ENCODE data around the gene SEMA6A.
"Not testable (repeated sequence)": the region's sequence is repeated elsewhere in the genome, so short reads cannot be mapped to it uniquely, and the experiment has no call there.

The SEMA6A gene

GRCh38 chr5:116524051-116524904 lies 50.3 kb downstream of the SEMA6A start:
- DNase-seq (ENCODE audit: low read depth in 2 of 2, low spot score in 1 of 2): no peak

GRCh38 chr5:116523182-116523581 lies 51.4 kb downstream of the SEMA6A start:
- DNase-seq (ENCODE audit: low read depth in 2 of 2, low spot score in 1 of 2): not testable (repeated sequence)

GRCh38 chr5:116522356-116523136 lies 52.1 kb downstream of the SEMA6A start:
- no peak for DNase-seq (ENCODE audit: low read depth in 2 of 2, low spot score in 1 of 2)

GRCh38 chr5:116521173-116521872 lies 53.3 kb downstream of the SEMA6A start:
- DNase-seq (ENCODE audit: low read depth in 2 of 2, low spot score in 1 of 2): no peak

GRCh38 chr5:116520771-116521170 lies 53.9 kb downstream of the SEMA6A start:
- no peak for DNase-seq (ENCODE audit: low read depth in 2 of 2, low spot score in 1 of 2)

GRCh38 chr5:116518423-116518822 lies 56.2 kb downstream of the SEMA6A start:
- DNase-seq (ENCODE audit: low read depth in 2 of 2, low spot score in 1 of 2): no peak

- DNase-seq (ENCODE audit: low read depth in 2 of 2, low spot score in 1 of 2): no peak
Observed at GRCh38 chr5:116517488-116517887, 57.1 kb downstream of the SEMA6A start.

GRCh38 chr5:116516021-116516420 lies 58.6 kb downstream of the SEMA6A start:
- no peak for DNase-seq (ENCODE audit: low read depth in 2 of 2, low spot score in 1 of 2)

- no peak for DNase-seq (ENCODE audit: low read depth in 2 of 2, low spot score in 1 of 2)
Observed at GRCh38 chr5:116514421-116514970, 60.1 kb downstream of the SEMA6A start.

GRCh38 chr5:116510517-116510916 lies 64.1 kb downstream of the SEMA6A start:
- no peak for DNase-seq (ENCODE audit: low read depth in 2 of 2, low spot score in 1 of 2)

GRCh38 chr5:116509483-116510244 lies 65.0 kb downstream of the SEMA6A start:
- DNase-seq (ENCODE audit: low read depth in 2 of 2, low spot score in 1 of 2): no peak

- DNase-seq (ENCODE audit: low read depth in 2 of 2, low spot score in 1 of 2): no peak
Observed at GRCh38 chr5:116508835-116509234, 65.8 kb downstream of the SEMA6A start.

GRCh38 chr5:116507941-116508655 lies 66.5 kb downstream of the SEMA6A start:
- DNase-seq (ENCODE audit: low read depth in 2 of 2, low spot score in 1 of 2): no peak

- no peak for DNase-seq (ENCODE audit: low read depth in 2 of 2, low spot score in 1 of 2)
Observed at GRCh38 chr5:116507051-116507537, 67.5 kb downstream of the SEMA6A start.

GRCh38 chr5:116506488-116506887 lies 68.1 kb downstream of the SEMA6A start:
- DNase-seq (ENCODE audit: low read depth in 2 of 2, low spot score in 1 of 2): no peak

- no peak for DNase-seq (ENCODE audit: low read depth in 2 of 2, low spot score in 1 of 2)
Observed at GRCh38 chr5:116504593-116505166, 69.9 kb downstream of the SEMA6A start.

- no peak for DNase-seq (ENCODE audit: low read depth in 2 of 2, low spot score in 1 of 2)
Observed at GRCh38 chr5:116502616-116503015, 72.0 kb downstream of the SEMA6A start.

GRCh38 chr5:116502138-116502537 lies 72.5 kb downstream of the SEMA6A start:
- DNase-seq (ENCODE audit: low read depth in 2 of 2, low spot score in 1 of 2): no peak

GRCh38 chr5:116498503-116499048 lies 76.0 kb downstream of the SEMA6A start:
- no peak for DNase-seq (ENCODE audit: low read depth in 2 of 2, low spot score in 1 of 2)
